Activated T-cell treated with anti-CD3 and anti-CD28 coated beads, Interleukin-2, amount 50 U/mL, for 72 hours (primary cell): ENCODE measurements around the gene JMJD7. TPM values are rescaled to one million over a fixed set of nuclear protein-coding genes. Genes with fewer than 3 reads are reported as not detected.

Source experiments
- ATAC-seq, 2 donors: fragments of 150-1000 bp; cut with Tn5 transposase; replicated peaks in 1 of 2; 2 replicates each; pipeline ENCODE4 v1.10.0; 2021; ENCODE audit warnings: moderate library complexity in 2 of 2, mild to moderate bottlenecking in 1 of 2
- DNase-seq, 2 donors: peaks; one replicate each; pipeline ENCODE4 v3.0.0; 2021 to 2022; ENCODE audit warnings: mixed read lengths in 1 of 2
- H3K27ac Mint-ChIP-seq: one replicate; pipeline ENCODE4 v1.8.0; 2022; ENCODE audit warnings: mild to moderate bottlenecking, moderate library complexity, mixed read lengths
- H3K27me3 Mint-ChIP-seq: one replicate; pipeline ENCODE4 v1.8.0; 2022; ENCODE audit warnings: low read depth, mixed read lengths
- H3K36me3 Mint-ChIP-seq, 2 donors: one replicate each; pipeline ENCODE4 v1.8.0; 2022; ENCODE audit warnings: mixed read lengths in 2 of 2, mild to moderate bottlenecking in 1 of 2; ENCODE audit not compliant: insufficient read depth in 2 of 2
- H3K4me1 Mint-ChIP-seq: one replicate; pipeline ENCODE4 v1.8.0; 2022; ENCODE audit warnings: low read depth, mixed read lengths
- H3K4me3 Mint-ChIP-seq, 2 donors: one replicate each; pipeline ENCODE4 v1.8.0; 2022; ENCODE audit warnings: mild to moderate bottlenecking in 2 of 2, mixed read lengths in 2 of 2, moderate library complexity in 2 of 2
- H3K9me3 Mint-ChIP-seq, 2 donors: one replicate each; pipeline ENCODE4 v1.8.0; 2022; ENCODE audit warnings: mixed read lengths in 2 of 2
- total RNA-seq, 2 donors: library from RNA; stranded (reverse); gene quantifications; one replicate each; pipeline ENCODE4 v1.2.3, GENCODE V29; 2022

The JMJD7 gene
- total RNA-seq, 2 donors from 2014 or later, result 15.2 to 16.0 TPM

- Mint-ChIP-seq H3K27ac (no peak overlapping the region), H3K4me1 (peaks cover 11% of the 10 kb centered on the region), H3K36me3 (peaks cover 0 to 2% of the 10 kb centered on the region in 2 donors), H3K4me3 (no peak overlapping the region), H3K27me3 (no peaks in the 10 kb centered on the region), H3K9me3 (no peaks in the 10 kb centered on the region)
- DNase-seq, result no peak
- ATAC-seq, result no peak
Measured at GRCh38 chr15:41847981-41848380, 20.1 kb downstream of the JMJD7 start.

- Mint-ChIP-seq H3K27ac (peak overlapping the region; percentile 22), H3K36me3 (peaks cover 0 to 2% of the 10 kb centered on the region in 2 donors), H3K27me3 (no peaks in the 10 kb centered on the region), H3K4me1 (peaks cover 11% of the 10 kb centered on the region), H3K9me3 (no peaks in the 10 kb centered on the region), H3K4me3 (no peak overlapping the region)
- DNase-seq (peak; percentile 53 to 68), ATAC-seq (peak; percentile 73 to 89)
Measured at GRCh38 chr15:41848631-41849030, 20.7 kb downstream of the JMJD7 start.

DNA sequence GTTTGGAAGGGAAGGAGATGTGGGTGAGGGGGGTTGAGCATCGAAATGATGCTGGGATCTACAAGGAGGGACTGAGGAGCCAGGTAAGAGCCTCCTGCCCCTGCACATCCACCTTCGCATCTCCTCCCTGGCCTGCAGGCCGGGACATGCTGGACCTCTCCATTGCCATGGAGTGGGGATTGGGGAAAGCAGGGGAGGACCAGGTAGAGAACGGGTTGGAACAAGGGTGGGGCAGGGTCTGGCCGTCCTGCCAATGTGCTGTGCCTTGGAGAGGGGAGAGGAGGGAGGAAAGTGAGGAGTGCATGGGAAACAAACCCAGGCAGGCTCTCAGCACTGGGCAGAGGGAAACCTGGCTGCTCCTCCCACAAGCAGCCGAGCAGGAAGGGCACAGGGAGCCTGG is 21.3 kb downstream of the JMJD7 start:
- peaks cover 0 to 2% of the 10 kb centered on the region in 2 donors for H3K36me3 Mint-ChIP-seq
- H3K4me1 Mint-ChIP-seq, result peaks cover 11% of the 10 kb centered on the region
- H3K27me3 Mint-ChIP-seq, result no peaks in the 10 kb centered on the region
- no peaks in the 10 kb centered on the region for H3K9me3 Mint-ChIP-seq
- ATAC-seq (no peak), DNase-seq (no peak)
- H3K4me3 Mint-ChIP-seq, result no peak overlapping the region
- H3K27ac Mint-ChIP-seq, result no peak overlapping the region

GRCh38 chr15:41849861-41850260 is 22.0 kb downstream of the JMJD7 start:
- Mint-ChIP-seq H3K9me3 (no peaks in the 10 kb centered on the region), H3K36me3 (peaks cover 0 to 2% of the 10 kb centered on the region in 2 donors), H3K4me1 (peaks cover 11% of the 10 kb centered on the region), H3K27me3 (no peaks in the 10 kb centered on the region), H3K27ac (no peak overlapping the region), H3K4me3 (no peak overlapping the region)
- DNase-seq (no peak), ATAC-seq (no peak)

DNA sequence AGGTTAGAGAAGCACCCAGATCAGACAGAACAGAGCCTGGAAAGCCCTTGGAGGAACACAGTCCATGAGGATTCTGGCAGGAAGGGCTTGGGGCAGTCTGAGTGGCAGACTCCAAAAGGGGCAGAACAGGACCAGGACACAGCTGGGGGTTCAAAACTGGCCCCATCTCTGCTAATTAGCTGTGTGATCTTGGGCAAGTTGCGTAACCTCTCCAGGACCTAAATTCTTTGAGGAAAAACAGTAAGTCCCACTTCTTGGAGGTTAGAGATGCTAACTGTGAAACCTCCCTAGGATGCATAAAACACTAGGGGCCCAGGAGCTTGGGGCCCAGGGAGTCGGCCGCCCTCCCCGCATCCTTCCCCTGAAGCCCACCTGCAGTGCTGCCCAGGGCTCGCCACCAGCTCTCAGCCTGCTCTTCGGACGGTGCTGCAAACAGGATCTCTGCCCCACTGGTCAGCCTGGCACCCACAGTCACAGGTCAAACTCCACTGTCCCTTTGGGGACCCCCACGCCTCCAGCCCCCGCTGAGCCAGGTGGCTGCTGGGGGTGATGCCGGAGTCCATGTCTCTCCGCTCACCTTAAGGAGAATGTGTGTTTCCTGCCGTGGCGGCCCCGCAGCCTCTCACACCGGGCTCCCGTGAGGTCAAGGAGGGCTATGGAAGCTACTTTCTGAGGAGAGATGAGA is 22.7 kb downstream of the JMJD7 start:
- no peak overlapping the region for H3K27ac Mint-ChIP-seq
- H3K27me3 Mint-ChIP-seq, result no peaks in the 10 kb centered on the region
- H3K4me3 Mint-ChIP-seq, result no peak overlapping the region
- no peak for ATAC-seq
- DNase-seq, result no peak
- peaks cover 0 to 2% of the 10 kb centered on the region in 2 donors for H3K36me3 Mint-ChIP-seq
- no peaks in the 10 kb centered on the region for H3K9me3 Mint-ChIP-seq
- peaks cover 11% of the 10 kb centered on the region for H3K4me1 Mint-ChIP-seq

- Mint-ChIP-seq H3K4me3 (no peak overlapping the region), H3K27me3 (no peaks in the 10 kb centered on the region), H3K36me3 (peaks cover 0 to 2% of the 10 kb centered on the region in 2 donors), H3K9me3 (no peaks in the 10 kb centered on the region), H3K4me1 (peaks cover 11% of the 10 kb centered on the region), H3K27ac (no peak overlapping the region)
- ATAC-seq (no peak), DNase-seq (no peak)
Measured at GRCh38 chr15:41851167-41851523, 23.3 kb downstream of the JMJD7 start.

- Mint-ChIP-seq H3K9me3 (no peaks in the 10 kb centered on the region), H3K36me3 (peaks cover 0 to 2% of the 10 kb centered on the region in 2 donors), H3K27ac (no peak overlapping the region), H3K4me1 (peaks cover 11% of the 10 kb centered on the region), H3K4me3 (no peak overlapping the region), H3K27me3 (no peaks in the 10 kb centered on the region)
- no peak for DNase-seq
- ATAC-seq, result no peak
Measured at GRCh38 chr15:41851755-41852370, 24.0 kb downstream of the JMJD7 start.

DNA sequence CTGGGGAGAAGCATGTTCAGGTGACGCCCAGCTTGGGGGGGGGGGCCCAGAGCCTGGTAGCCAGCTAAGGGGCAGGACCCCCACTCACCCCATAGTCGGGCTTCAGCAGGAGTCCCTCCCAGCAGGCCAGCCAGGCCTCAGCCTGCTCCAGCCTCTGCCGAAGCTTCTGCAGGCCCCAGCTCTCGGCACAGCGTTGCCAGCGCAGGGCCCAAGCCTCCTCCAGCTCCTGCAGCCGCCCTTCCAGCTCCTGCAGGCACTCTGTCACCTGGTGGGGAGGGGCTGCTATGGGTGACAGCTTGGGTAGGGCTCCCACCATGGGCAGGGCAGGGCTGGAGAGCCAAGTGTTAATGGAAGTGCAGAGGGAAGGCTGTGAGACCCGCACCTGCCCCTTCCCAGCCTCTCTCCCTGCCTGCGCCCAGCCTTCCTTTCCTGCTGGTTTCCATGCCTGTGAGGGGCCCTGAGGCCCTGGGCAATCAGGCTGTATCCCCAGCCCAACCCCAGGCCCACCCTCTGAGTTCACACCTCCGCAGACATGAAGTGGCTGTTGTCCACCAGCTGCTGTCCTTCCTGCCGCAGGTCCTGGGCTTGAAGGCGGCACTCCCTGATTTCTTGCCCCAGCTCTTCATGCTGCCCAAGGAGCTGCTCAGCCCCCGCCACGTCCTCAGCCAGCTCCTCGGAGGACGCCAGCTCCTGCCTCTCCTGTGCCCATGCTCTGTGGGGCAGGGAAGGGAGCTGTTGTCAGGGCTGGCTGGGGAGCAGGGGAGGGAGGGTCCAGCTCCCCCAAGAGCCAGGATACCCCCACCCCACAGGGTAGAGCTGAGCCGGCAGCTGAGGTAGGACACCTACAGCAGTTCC is 25.1 kb downstream of the JMJD7 start:
- no peak overlapping the region for H3K27ac Mint-ChIP-seq
- peaks cover 0 to 2% of the 10 kb centered on the region in 2 donors for H3K36me3 Mint-ChIP-seq
- H3K9me3 Mint-ChIP-seq, result no peaks in the 10 kb centered on the region
- peaks cover 11% of the 10 kb centered on the region for H3K4me1 Mint-ChIP-seq
- ATAC-seq (no peak), DNase-seq (no peak)
- H3K4me3 Mint-ChIP-seq, result no peak overlapping the region
- H3K27me3 Mint-ChIP-seq, result no peaks in the 10 kb centered on the region

DNA sequence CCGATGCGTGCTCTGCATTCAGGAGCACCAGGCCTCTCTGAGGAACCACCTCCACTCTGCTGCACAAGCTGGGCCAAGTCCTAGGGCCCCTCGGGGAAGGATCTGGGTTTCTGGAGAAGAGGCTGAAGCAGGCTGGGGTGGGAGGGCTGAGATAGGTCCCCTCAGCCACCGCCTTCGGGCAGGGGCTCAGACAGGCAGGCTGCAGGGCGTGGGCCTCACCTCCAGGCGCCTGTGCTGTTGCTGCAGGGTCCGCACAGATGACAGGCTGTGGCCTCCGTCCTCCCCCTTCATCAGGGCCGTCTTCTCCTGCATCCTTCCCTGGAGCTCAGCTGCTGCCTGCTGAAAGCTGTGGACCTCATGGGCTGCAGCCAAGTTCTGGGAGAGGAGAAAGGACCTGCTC is 25.9 kb downstream of the JMJD7 start:
- DNase-seq, result no peak
- no peaks in the 10 kb centered on the region for H3K9me3 Mint-ChIP-seq
- no peak for ATAC-seq

DNA sequence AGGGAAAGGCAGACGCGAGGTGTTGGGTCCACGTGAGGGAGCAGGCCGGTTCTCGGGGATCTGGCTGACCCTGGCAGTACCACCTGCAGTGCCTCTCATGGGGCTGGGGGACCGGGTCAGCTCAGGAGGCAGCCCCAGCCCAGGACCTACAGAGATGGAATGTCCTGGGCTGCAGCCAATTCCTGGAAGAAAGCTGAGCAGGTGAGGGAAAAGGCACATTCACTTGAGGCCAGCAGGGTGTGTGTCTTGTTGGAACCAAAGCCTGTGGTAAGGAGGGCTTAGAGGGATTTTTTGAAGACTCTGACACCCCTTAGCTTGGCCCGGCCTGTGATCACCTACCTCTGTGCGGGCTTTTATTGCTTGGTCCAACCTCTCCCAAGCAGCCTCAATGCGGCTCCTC is 26.6 kb downstream of the JMJD7 start:
- no peak for ATAC-seq
- H3K36me3 Mint-ChIP-seq, result no peaks in the 10 kb centered on the region
- H3K4me1 Mint-ChIP-seq, result no peaks in the 10 kb centered on the region
- no peak for DNase-seq
- H3K4me3 Mint-ChIP-seq, result no peak overlapping the region
- no peaks in the 10 kb centered on the region for H3K9me3 Mint-ChIP-seq
- H3K27me3 Mint-ChIP-seq, result no peaks in the 10 kb centered on the region
- H3K27ac Mint-ChIP-seq, result no peak overlapping the region

More for the DNA sequence above, 25.9 kb downstream of the JMJD7 start:
- no peak overlapping the region for H3K4me3 Mint-ChIP-seq
- H3K27me3 Mint-ChIP-seq, result no peaks in the 10 kb centered on the region
- peaks cover 3% of the 10 kb centered on the region for H3K4me1 Mint-ChIP-seq
- H3K36me3 Mint-ChIP-seq, result no peaks in the 10 kb centered on the region
- no peak overlapping the region for H3K27ac Mint-ChIP-seq

DNA sequence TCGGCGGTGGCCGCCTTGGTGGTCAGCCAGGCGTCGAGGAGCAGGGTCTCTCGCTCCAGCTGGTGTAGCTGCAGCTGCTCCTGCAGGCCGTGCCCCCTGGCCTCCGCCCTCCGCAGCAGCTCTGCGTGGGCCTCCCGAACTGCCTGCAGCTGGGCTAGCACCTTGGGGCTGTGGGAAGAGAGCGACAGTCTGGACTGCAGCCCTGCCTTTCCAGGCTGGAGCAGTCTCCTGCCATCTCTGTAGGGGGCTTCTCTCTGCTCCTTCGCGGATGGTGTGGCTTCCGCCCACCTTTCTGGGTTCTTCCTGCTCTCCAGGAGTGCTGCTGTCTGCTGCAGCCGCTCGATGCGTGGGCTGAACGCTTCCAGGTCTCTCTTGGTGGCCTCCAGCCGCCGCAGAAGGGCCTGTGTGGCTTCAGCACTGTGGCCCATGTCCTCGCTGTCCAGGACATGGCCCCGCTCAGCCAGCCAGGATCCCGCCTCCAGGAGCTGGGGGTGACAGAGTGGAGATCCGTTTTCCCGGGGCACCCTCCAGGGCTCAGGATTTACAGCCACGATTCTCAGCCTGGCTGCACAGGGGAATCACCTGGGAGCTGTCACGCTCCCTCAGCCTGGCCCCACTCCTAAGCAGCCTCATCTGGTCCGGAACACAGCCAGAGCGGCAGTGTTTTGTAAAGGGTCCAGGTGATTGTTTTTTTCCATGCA is 27.5 kb downstream of the JMJD7 start:
- no peaks in the 10 kb centered on the region for H3K4me1 Mint-ChIP-seq
- no peaks in the 10 kb centered on the region for H3K36me3 Mint-ChIP-seq
- no peaks in the 10 kb centered on the region for H3K27me3 Mint-ChIP-seq
- H3K27ac Mint-ChIP-seq, result no peak overlapping the region
- H3K4me3 Mint-ChIP-seq, result no peak overlapping the region
- DNase-seq (no peak), ATAC-seq (no peak)
- no peaks in the 10 kb centered on the region for H3K9me3 Mint-ChIP-seq

DNA sequence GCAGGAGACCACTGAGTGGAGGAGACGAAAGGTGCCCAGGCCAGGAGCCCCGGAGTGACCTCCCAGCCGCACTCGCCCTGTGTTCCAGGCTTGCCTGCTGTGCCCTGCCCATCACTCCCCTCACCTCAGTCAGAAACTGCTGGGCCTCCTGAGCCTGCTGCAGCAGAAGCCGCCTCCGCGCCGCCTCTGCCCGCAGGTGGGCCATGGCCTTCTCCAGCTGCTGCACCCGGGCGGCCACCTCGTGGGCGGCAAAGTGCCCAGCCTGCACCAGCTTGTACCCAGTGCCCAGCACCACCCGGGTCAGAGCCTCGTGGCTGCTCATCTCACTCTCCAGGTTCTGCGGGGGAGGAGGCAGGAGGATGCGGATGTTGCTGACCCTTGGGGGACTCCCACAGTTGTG is 28.4 kb downstream of the JMJD7 start:
- ATAC-seq, result no peak
- Mint-ChIP-seq H3K36me3 (no peaks in the 10 kb centered on the region), H3K27ac (no peak overlapping the region), H3K9me3 (no peaks in the 10 kb centered on the region), H3K27me3 (no peaks in the 10 kb centered on the region), H3K4me1 (no peaks in the 10 kb centered on the region), H3K4me3 (no peak overlapping the region)
- DNase-seq, result no peak

- no peak for ATAC-seq
- no peak overlapping the region for H3K27ac Mint-ChIP-seq
- no peaks in the 10 kb centered on the region for H3K27me3 Mint-ChIP-seq
- DNase-seq, result no peak
- no peaks in the 10 kb centered on the region for H3K36me3 Mint-ChIP-seq
- H3K4me3 Mint-ChIP-seq, result no peak overlapping the region
- no peaks in the 10 kb centered on the region for H3K4me1 Mint-ChIP-seq
- no peaks in the 10 kb centered on the region for H3K9me3 Mint-ChIP-seq
Measured at GRCh38 chr15:41856716-41857115, 28.8 kb downstream of the JMJD7 start.
